WTC11 (cell line): ENCODE measurements around the gene CAMTA1. TPM values are rescaled to one million over a fixed set of nuclear protein-coding genes. Genes with fewer than 3 reads are reported as not detected.

Experiments
- ATAC-seq: fragments of 200-7000 bp; cut with Tn5 transposase; 2 replicates; pipeline ENCODE4 v1.10.0; 2021; ENCODE audit warnings: mild to moderate bottlenecking, moderate library complexity
- CTCF ChIA-PET: fragments of 300-600 bp; sonication (Branson Sonifier 250); formaldehyde crosslinking; loops from one replicate; lab custom pipeline; 2021; ENCODE audit warnings: antibody characterized with exemption; lab: Charles Lee
- POLR2A ChIA-PET: fragments of 350-600 bp; sonication (Branson Sonifier 250); formaldehyde crosslinking; loops from one replicate; lab custom pipeline; 2021; ENCODE audit warnings: antibody characterized with exemption; lab: Charles Lee
- DNase-seq: peaks from one replicate; pipeline ENCODE4 v3.0.0; 2021; ENCODE audit warnings: low spot score
- H3K27ac Mint-ChIP-seq: 2 replicates; pipeline ENCODE4 v1.8.0; 2021; ENCODE audit warnings: mixed read lengths
- H3K27me3 Mint-ChIP-seq: 2 replicates; pipeline ENCODE4 v1.8.0; 2021; ENCODE audit warnings: low read depth, mild to moderate bottlenecking, moderate library complexity, mixed read lengths
- H3K36me3 Mint-ChIP-seq: 2 replicates; pipeline ENCODE4 v1.8.0; 2021; ENCODE audit warnings: mixed read lengths
- H3K4me1 Mint-ChIP-seq: 2 replicates; pipeline ENCODE4 v1.8.0; 2022; ENCODE audit warnings: mixed read lengths
- H3K4me3 Mint-ChIP-seq: 2 replicates; pipeline ENCODE4 v1.8.0; 2021; ENCODE audit warnings: mild to moderate bottlenecking, moderate library complexity, mixed read lengths
- H3K9me3 Mint-ChIP-seq: 2 replicates; pipeline ENCODE4 v1.8.0; 2021; ENCODE audit warnings: mixed read lengths
- ATF2 ChIP-seq: sonication (generic); formaldehyde crosslinking; IDR thresholded peaks from 2 replicates; pipeline ENCODE4 v1.8.1; 2022; ENCODE audit warnings: low read depth, missing genetic modification reagents, borderline replicate concordance
- FOXK1 ChIP-seq: sonication (generic); formaldehyde crosslinking; IDR thresholded peaks from 2 replicates; pipeline ENCODE4 v1.8.0; 2022; ENCODE audit warnings: mild to moderate bottlenecking, moderate library complexity, missing genetic modification reagents
- HMGA2 ChIP-seq: fragments of 250-450 bp; sonication (Bioruptor Pico); IDR thresholded peaks from 2 replicates; pipeline ENCODE4 v1.4.0; 2021; ENCODE audit warnings: mild to moderate bottlenecking, moderate library complexity
- HMGXB4 ChIP-seq: sonication (generic); formaldehyde crosslinking; IDR thresholded peaks from 2 replicates; pipeline ENCODE4 v1.8.1; 2023; ENCODE audit warnings: mild to moderate bottlenecking, moderate library complexity, missing genetic modification reagents
- JUN ChIP-seq: sonication (generic); formaldehyde crosslinking; IDR thresholded peaks from 2 replicates; pipeline ENCODE4 v1.8.0; 2023; ENCODE audit warnings: mild to moderate bottlenecking, missing genetic modification reagents
- SP1 ChIP-seq: sonication (generic); formaldehyde crosslinking; conservative IDR thresholded peaks from 2 replicates; pipeline ENCODE4 v1.8.1; 2022; ENCODE audit warnings: missing genetic modification reagents
- ZBTB43 ChIP-seq: sonication (generic); formaldehyde crosslinking; IDR thresholded peaks from 2 replicates; pipeline ENCODE4 v1.8.1; 2023; ENCODE audit warnings: mild to moderate bottlenecking, missing genetic modification reagents
- ZNF219 ChIP-seq: sonication (generic); formaldehyde crosslinking; IDR thresholded peaks from 2 replicates; pipeline ENCODE4 v1.8.0; 2023; ENCODE audit warnings: missing genetic modification reagents, mild to moderate bottlenecking, borderline replicate concordance
- ZNF425 ChIP-seq: fragments of 250-450 bp; sonication (Bioruptor Pico); conservative IDR thresholded peaks from 2 replicates; pipeline ENCODE4 v1.9.0; 2021; ENCODE audit warnings: mild to moderate bottlenecking
- ZNF512 ChIP-seq: sonication (generic); formaldehyde crosslinking; IDR thresholded peaks from 2 replicates; pipeline ENCODE4 v1.8.1; 2022; ENCODE audit warnings: missing genetic modification reagents, borderline replicate concordance
- ZSCAN18 ChIP-seq: fragments of 250-450 bp; sonication (Bioruptor Pico); IDR thresholded peaks from 2 replicates; pipeline ENCODE4 v2.1.2; 2022; ENCODE audit warnings: mild to moderate bottlenecking, moderate library complexity
- total RNA-seq: library from RNA; stranded (reverse); gene quantifications from 3 replicates; pipeline ENCODE4 v1.2.3, GENCODE V29; 2021

Gene CAMTA1
- total RNA-seq, 1 experiment from 2014 or later, result 86.4 TPM

GRCh38 chr1:6981595-6981994, 196.3 kb downstream of the CAMTA1 start (continued):
- no peak for TF ChIP-seq SP1 (CRISPR knock-in tag)
- TF ChIP-seq, all 79 proteins: peak for 0

GRCh38 chr1:6982443-6982842, 197.2 kb downstream of the CAMTA1 start:
- H3K9me3 Mint-ChIP-seq, result peaks cover 7% of the 10 kb centered on the region
- CTCF ChIA-PET, result interaction anchor here (0.6 kb wide), 2 partner anchors 87 to 262 kb away, joined by 3 to 5 read pairs; no protein-coding TSS in a partner anchor
- TF ChIP-seq ZSCAN18 (CRISPR knock-in tag) (no peak), JUN (CRISPR knock-in tag) (no peak), FOXK1 (CRISPR knock-in tag) (no peak), ZNF512 (CRISPR knock-in tag) (no peak)

GRCh38 chr1:6982860-6983259, 197.6 kb downstream of the CAMTA1 start:
- Mint-ChIP-seq H3K4me1 (peaks cover 28% of the 10 kb centered on the region), H3K36me3 (no peaks in the 10 kb centered on the region)
- CTCF ChIA-PET, result interaction anchor here (0.6 kb wide), 2 partner anchors 87 to 262 kb away, joined by 3 to 5 read pairs; no protein-coding TSS in a partner anchor
- TF ChIP-seq ZBTB43 (CRISPR knock-in tag), result no peak
- no peak for TF ChIP-seq HMGXB4 (CRISPR knock-in tag)
- no peak for TF ChIP-seq ZNF219
- TF ChIP-seq ZNF512 (CRISPR knock-in tag), result no peak
- no peak for TF ChIP-seq JUN (CRISPR knock-in tag)
- TF ChIP-seq HMGA2 (CRISPR knock-in tag), result no peak
- no peak for TF ChIP-seq ZNF425 (CRISPR knock-in tag)
- TF ChIP-seq ATF2 (CRISPR knock-in tag), result no peak
- TF ChIP-seq, all 79 proteins: peak for 0
- DNase-seq (no peak), ATAC-seq (no peak)
- Mint-ChIP-seq H3K4me3 (no peak overlapping the region), H3K9me3 (peaks cover 7% of the 10 kb centered on the region), H3K27me3 (no peaks in the 10 kb centered on the region), H3K27ac (no peak overlapping the region)
- POLR2A ChIA-PET, result no interaction called here

More at GRCh38 chr1:6982443-6982842, 197.2 kb downstream of the CAMTA1 start:
- DNase-seq (no peak), ATAC-seq (no peak)
- no peaks in the 10 kb centered on the region for H3K36me3 Mint-ChIP-seq
- H3K27me3 Mint-ChIP-seq, result no peaks in the 10 kb centered on the region
- no peak overlapping the region for H3K27ac Mint-ChIP-seq
- POLR2A ChIA-PET, result no interaction called here
- H3K4me1 Mint-ChIP-seq, result peaks cover 30% of the 10 kb centered on the region
- H3K4me3 Mint-ChIP-seq, result no peak overlapping the region
